MM.1S (cell line): ENCODE data around the gene FAM120A.

Experiments used
- EZH2 ChIP-seq: fragments of 300-600 bp; sonication (generic); optimal IDR thresholded peaks from 2 replicates; pipeline ENCODE3; 2017; ENCODE audit warnings: low read depth, mild to moderate bottlenecking, antibody characterized with exemption, low read length, mixed read lengths
- EZH2phosphoT487 ChIP-seq: fragments of 300-600 bp; sonication (generic); IDR thresholded peaks from 2 replicates; pipeline ENCODE4 v1.6.1; 2018; ENCODE audit warnings: antibody characterized with exemption, low read length
- TF ChIP-seq, protein P1 (sequence below): fragments of 300-600 bp; sonication (generic); IDR thresholded peaks from 2 replicates; pipeline ENCODE4 v1.5.1; 2016; ENCODE audit warnings: antibody characterized with exemption, low read length, mixed read lengths

DNA sequence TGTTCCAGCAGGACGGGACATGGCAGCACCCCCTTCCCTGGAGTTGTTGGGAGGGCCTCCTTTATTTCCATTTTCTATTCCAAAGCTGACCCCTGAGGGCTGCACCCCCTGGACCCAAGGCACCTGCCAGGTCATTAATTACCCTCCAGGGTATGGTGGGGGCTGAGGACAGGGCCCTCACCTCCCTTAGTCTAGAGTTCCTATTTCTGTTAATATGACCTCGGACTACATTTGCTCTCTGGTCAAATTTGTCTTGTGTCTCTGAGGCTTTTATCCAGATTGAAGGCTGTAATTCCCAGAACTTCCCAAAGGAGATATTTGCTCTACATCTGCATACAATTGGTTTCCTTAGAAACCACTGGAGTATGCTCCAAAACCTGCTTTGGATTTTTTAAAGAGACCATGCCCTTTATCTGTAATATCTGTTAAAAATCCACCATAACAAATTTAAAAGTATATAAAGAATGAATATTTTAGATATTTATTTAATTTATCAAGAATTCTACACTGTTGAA is 141.7 kb downstream of the FAM120A start:
- TF ChIP-seq, protein P1, sequence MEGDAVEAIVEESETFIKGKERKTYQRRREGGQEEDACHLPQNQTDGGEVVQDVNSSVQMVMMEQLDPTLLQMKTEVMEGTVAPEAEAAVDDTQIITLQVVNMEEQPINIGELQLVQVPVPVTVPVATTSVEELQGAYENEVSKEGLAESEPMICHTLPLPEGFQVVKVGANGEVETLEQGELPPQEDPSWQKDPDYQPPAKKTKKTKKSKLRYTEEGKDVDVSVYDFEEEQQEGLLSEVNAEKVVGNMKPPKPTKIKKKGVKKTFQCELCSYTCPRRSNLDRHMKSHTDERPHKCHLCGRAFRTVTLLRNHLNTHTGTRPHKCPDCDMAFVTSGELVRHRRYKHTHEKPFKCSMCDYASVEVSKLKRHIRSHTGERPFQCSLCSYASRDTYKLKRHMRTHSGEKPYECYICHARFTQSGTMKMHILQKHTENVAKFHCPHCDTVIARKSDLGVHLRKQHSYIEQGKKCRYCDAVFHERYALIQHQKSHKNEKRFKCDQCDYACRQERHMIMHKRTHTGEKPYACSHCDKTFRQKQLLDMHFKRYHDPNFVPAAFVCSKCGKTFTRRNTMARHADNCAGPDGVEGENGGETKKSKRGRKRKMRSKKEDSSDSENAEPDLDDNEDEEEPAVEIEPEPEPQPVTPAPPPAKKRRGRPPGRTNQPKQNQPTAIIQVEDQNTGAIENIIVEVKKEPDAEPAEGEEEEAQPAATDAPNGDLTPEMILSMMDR: no peak
- no peak for TF ChIP-seq EZH2phosphoT487
- TF ChIP-seq EZH2: no peak
